ENCODE results near the gene SRP72.

SRP72 gene

DNA sequence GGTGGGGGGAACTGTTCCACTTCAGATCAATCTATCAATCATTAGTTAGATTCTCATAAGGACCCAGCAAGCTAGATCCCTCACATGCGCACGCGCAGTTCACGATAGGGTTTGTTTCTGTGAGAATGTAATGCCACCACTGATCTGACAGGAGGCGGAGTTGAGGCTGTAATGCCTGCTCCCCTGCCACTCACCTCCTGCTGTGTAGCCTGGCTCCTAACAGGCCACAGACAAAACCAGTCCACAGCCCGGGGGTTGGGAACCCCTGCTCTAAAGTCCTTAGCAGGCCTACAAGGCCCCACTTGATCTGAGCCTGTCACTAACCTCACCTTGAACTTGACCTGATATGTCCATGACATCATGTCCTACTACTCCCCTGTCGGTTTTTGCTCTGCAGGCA is 68.5 kb downstream of the SRP72 start:
- TF ChIP-seq, protein P1, sequence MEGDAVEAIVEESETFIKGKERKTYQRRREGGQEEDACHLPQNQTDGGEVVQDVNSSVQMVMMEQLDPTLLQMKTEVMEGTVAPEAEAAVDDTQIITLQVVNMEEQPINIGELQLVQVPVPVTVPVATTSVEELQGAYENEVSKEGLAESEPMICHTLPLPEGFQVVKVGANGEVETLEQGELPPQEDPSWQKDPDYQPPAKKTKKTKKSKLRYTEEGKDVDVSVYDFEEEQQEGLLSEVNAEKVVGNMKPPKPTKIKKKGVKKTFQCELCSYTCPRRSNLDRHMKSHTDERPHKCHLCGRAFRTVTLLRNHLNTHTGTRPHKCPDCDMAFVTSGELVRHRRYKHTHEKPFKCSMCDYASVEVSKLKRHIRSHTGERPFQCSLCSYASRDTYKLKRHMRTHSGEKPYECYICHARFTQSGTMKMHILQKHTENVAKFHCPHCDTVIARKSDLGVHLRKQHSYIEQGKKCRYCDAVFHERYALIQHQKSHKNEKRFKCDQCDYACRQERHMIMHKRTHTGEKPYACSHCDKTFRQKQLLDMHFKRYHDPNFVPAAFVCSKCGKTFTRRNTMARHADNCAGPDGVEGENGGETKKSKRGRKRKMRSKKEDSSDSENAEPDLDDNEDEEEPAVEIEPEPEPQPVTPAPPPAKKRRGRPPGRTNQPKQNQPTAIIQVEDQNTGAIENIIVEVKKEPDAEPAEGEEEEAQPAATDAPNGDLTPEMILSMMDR (IDR thresholded peaks at IDR 0.05) = no peak

DNA sequence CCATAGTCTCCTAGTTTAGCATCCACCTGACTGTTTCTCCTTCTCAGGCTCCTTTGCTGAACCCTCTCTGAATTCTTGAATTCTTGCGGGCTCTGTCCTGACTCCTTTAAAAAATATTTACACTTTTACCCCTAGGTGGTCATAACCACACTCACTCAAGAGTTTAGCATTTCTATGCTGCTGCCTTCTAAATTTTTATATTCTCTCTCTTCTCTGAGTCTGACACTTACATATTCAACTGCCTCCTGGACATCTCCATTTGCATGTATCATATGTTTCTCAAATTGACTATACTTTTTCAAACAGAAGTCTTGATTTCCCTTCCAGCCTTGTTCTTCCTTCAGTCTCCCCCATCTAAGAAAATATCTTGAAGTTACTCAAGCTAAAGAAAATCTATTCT is 69.7 kb downstream of the SRP72 start:
- TF ChIP-seq, protein P1 (IDR thresholded peaks at IDR 0.05) = no peak

DNA sequence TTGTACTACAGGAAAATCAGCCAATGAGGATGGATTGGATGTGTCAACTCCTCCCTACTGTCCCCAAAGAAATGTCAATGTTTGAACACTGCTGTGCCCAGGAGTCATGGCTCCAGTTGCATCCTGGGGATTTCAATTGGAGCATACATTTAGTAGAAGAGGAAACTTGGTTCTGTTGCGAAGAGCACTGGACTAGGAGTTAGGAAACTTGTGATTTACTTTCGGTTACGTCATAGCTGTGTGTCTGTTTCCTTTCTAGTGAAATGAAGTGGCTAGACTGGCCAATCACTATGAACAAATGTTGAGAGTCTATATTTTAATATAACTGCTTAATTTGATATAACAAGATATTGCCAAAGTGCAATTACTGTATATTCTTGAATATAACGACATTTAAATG is 73.4 kb downstream of the SRP72 start:
- TF ChIP-seq, protein P1 (IDR thresholded peaks at IDR 0.05) = no peak

DNA sequence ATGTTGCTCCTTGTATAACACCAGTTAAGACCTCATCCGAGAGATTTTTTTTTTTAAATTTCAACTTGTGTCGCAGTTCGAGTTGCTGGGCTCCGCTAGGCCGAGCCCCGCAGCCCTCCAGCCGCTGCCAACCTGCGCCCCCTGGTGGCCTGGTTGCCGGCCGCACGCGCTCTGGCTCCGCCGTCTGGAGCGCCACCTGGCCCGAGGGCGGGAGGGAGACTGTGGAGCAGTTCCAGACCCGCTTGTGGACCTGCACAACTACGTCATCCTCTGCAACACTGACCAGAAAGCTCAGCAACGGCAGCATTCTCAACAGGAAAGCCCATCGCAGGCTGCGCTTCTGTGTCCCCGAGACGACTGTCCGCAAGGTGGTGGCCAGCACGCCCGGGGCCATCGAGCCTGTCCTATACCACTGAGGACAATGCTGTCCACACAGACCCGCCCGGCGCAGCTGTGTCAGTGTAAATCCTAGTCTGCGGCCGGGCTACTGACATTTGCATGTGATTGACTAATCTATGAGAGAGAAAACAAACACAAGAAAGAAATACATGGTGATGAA is 77.2 kb downstream of the SRP72 start:
- TF ChIP-seq, protein P1 (IDR thresholded peaks at IDR 0.05) = peak; percentile 100

DNA sequence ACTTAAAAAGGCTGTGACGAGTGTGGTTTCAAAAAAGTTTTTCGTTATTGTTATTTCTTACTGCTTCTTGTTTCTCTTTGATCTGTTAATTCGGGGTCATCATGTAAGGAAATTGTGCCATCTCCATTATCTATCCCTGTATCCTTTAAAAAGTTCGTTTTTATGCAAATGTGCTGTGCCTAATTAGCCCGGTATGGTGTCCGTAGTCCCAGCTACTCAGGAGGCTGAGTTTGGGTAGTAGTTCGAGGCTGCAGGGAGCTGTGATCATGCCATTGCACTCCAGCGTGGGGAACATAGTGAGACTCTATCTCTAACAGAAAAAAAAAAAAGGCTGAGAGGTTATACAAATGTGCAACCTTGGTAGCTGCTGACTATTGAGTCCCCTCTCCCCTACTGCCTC is 83.2 kb downstream of the SRP72 start:
- TF ChIP-seq, protein P1 (IDR thresholded peaks at IDR 0.05) = no peak

DNA sequence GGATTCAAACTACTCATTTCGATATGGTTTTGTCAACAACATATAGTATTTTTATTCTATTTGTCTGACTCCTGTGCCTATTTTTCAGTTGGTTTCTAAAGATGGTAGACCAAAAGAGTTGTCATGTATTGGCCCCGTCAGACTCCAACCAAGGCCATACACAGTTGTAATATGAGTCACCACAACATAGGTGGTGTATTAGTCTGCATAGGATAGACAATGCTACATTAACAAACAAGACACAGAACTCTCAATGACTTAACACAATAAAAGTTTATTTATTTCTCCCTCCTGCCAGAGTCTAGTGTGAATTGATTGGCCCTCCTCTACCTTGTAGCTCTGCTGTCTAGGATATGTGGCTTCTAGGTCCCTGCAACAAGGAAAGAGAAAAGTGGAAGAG is 84.1 kb downstream of the SRP72 start:
- TF ChIP-seq, protein P1 (IDR thresholded peaks at IDR 0.05) = no peak

DNA sequence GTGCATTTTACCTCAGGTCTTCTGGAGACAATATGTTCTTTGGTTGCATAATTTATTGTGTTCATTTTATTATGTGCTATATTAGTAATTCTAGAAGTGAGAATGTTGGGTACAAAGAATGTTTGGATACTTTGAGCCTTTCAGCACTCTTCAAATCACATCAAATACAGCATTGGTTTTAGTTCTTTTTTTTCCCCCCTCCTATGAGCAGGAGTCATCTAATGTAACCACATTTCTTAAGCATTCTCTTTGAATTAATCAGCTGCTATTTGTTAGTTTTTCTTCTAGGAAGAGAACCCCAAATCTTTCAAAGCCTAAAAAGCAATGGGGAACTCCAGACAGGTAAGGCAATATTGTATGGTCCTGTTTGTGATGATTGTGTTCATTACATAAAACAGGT is 84.9 kb downstream of the SRP72 start:
- TF ChIP-seq, protein P1 (IDR thresholded peaks at IDR 0.05) = no peak
